ENCODE data around the gene ADGRB3. TPM values are rescaled to one million over a fixed set of nuclear protein-coding genes. Genes with fewer than 3 reads are reported as not detected.
"Not testable (repeated sequence)": the region's sequence is repeated elsewhere in the genome, so short reads cannot be mapped to it uniquely, and the experiment has no call there.

Gene ADGRB3
- total RNA-seq, 1 experiment from 2014 or later = 3.2 TPM

DNA sequence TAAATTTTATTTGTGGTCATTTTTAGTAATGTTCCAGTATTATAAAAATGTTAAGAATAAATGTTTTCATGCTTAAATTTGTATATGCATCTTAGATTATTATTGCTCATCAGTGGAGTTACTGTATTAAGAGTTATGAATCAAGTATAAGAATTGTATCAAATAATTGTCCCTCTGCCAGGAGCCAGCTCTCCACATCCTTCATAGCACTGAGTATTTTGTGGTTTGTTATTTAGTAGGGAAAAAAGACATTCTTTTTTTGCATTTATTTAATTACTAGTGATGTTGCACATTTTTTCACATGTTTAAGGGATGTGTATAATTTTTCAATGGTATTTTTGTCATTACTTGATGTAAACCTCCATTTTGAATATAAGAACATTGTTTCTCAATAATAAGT is 102.0 kb downstream of the ADGRB3 start:
- DNase-seq (ENCODE audit: extremely low read depth, low read depth) = no peak

- no peak for DNase-seq (ENCODE audit: extremely low read depth, low read depth)
Measured at GRCh38 chr6:68738039-68738438, 103.0 kb downstream of the ADGRB3 start.

DNA sequence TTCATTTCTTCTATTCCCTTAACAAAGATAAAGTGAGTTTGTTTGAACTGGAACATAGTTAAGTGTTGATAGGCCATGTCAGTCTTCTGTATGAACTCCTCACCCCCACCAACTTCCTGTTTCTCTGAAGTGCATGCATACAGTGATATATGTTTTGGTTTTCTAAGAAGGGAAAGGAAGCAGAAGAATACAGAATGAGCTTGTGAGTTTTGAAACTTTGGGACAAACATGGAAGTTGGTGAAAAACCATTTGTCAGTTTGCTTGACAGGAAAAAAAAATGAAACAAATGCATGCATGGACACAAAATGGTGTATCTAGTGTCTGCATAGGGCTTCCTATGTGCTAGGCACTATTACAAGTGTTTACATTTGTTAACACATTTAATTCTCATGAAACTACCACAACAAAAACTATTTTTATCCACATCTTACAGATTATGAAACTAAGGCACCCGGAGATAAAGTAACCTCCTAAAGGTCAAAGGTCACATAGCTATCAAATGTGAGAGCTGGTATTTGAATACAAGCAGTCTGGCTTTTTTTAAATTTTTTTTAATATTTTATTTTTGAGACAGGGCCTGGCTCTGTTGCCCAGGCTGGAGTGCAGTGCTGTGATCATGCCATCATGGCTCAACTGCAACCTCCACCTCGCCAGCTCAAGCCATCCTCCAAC is 105.9 kb downstream of the ADGRB3 start:
- no peak for DNase-seq (ENCODE audit: extremely low read depth, low read depth)

GRCh38 chr6:68741501-68742386 is 106.7 kb downstream of the ADGRB3 start:
- no peak for DNase-seq (ENCODE audit: extremely low read depth, low read depth)

GRCh38 chr6:68743099-68743498 is 108.0 kb downstream of the ADGRB3 start:
- no peak for DNase-seq (ENCODE audit: extremely low read depth, low read depth)

DNA sequence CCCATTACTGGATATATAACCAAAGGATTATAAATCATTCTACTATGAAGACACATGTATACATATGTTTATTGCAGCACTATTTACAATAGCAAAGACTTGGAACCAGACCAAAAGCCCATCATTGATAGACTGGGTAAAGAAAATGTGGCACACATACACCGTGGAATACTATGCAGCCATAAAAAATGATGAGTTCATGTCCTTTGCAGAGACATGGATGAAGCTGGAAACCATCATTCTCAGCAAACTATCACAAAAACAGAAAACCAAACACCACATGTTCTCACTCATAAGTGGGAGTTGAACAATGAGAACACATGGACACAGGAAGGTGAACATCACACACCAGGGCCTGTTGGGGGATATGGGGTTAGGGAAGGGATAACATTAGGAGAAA is 109.3 kb downstream of the ADGRB3 start:
- not testable (repeated sequence) for DNase-seq (ENCODE audit: extremely low read depth, low read depth)

DNA sequence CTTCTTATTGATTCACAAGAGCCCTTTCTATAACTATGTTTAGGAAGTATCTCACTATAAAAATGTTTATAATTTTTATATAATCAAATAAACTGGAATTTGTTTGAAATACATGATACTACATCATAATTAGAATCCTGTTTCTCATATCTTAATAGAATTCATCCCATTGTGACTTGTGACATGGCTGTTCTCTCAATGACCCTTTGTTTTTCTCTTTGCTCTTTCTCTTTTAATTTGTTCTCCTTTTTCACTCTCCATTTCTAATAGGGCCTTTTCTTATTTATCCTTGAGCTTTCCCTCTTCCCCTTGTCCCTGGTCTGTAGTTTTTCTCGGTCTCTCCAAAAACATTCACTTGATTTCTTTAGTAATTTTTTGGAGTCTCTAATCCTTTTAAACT is 111.3 kb downstream of the ADGRB3 start:
- no peak for DNase-seq (ENCODE audit: extremely low read depth, low read depth)

DNA sequence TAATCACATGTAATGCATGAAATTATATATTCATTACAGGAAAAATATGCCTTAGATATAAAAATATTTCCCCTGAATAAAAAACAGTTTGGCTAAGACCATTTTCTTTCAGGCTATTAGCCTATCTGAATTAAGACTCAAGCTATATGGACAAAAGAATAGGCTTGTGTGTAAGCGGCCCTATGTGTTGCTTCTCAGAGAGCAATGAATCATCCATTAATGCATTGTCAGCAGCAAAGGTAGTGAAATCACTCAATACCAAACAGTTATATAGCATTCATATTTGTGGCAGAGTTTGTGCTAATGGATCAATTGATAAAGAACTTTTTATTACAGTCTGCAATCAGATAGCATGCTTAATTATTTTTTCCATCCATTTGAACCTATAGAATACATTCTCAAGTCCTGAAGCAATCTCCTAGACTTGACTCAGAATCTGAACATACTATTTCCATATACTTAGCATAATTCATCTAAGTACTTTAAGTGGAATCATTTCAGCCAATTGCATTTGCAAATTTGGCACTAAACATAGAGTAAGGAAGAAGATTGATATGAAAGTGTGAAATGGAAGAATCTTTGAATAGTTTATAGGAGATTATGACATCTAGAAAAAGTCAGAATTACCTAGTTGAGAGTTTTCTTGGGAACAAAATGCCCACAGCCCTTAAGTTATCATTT is 112.2 kb downstream of the ADGRB3 start:
- DNase-seq (ENCODE audit: extremely low read depth, low read depth) = no peak

- DNase-seq (ENCODE audit: extremely low read depth, low read depth) = not testable (repeated sequence)
Measured at GRCh38 chr6:68747832-68748231, 112.8 kb downstream of the ADGRB3 start.

DNA sequence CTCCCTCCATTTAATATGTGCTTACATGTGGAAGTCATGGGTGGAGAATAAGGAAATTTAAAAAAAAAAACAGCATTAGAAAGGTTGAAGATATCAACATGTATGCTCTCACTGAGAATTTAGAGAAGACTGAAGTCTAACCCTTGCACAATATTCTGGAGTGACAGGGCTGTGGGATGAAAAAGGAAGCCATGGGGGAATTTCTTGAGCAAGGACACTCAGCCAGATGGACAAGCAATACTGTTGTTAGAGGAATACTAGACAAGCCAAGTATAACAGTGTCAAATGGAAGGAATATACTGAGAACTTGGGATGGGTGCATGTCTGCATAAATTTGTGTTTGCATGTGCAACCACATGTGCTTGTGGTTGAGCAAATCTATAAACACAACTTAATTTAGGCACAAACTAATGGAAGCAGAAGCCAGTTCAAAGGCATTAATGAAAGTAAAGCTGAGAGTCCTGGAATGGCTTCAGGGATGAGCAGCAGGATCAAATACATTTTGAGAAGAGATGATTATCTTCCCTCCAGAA is 119.7 kb downstream of the ADGRB3 start:
- DNase-seq (ENCODE audit: extremely low read depth, low read depth) = no peak

GRCh38 chr6:68756454-68757375 is 121.6 kb downstream of the ADGRB3 start:
- DNase-seq (ENCODE audit: extremely low read depth, low read depth) = no peak

- no peak for DNase-seq (ENCODE audit: extremely low read depth, low read depth)
Measured at GRCh38 chr6:68757821-68758220, 122.7 kb downstream of the ADGRB3 start.

- DNase-seq (ENCODE audit: extremely low read depth, low read depth) = no peak
Measured at GRCh38 chr6:68758559-68758958, 123.5 kb downstream of the ADGRB3 start.

DNA sequence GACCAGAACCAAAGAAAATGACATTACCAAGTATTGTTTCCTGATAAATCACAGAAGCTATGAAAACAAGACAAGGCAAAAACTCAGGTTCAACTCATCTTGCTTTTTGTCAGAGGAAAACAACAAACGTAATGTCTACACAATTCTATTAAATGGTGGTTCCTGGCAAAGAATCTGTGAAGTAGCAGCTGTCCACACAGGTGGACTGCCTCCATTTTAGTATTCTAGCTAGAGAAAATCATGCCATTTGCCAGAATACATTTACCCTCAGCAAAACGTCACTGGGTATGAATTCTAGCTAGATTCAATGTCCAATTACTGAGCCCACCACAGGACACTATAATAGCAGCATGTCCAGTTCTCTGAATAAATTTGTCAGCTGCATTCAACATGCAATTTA is 125.4 kb downstream of the ADGRB3 start:
- DNase-seq (ENCODE audit: extremely low read depth, low read depth) = no peak

- no peak for DNase-seq (ENCODE audit: extremely low read depth, low read depth)
Measured at GRCh38 chr6:68760941-68761676, 126.0 kb downstream of the ADGRB3 start.

DNA sequence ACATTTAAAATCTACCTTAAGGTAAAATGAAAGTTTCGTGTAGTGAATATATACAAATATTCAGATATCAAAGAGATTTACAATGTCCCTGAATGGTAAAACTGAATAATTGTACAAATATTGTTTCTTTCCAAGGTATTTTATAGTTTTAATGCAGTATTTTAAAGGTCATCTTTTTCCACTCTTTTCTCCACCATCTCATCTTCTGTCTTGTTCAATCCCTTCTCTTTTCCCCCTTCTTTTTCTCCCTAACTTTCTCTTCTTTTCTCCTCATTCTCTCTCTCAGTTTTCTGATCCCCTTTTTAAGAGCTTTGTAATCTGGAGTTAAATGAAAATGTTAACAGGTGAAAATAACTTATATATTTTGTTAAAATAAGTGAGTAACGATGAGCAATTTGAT is 126.9 kb downstream of the ADGRB3 start:
- DNase-seq (ENCODE audit: extremely low read depth, low read depth) = no peak

GRCh38 chr6:68771426-68771825 is 136.3 kb downstream of the ADGRB3 start:
- DNase-seq (ENCODE audit: extremely low read depth, low read depth) = no peak

GRCh38 chr6:68774843-68775242 is 139.8 kb downstream of the ADGRB3 start:
- DNase-seq (ENCODE audit: extremely low read depth, low read depth) = no peak

DNA sequence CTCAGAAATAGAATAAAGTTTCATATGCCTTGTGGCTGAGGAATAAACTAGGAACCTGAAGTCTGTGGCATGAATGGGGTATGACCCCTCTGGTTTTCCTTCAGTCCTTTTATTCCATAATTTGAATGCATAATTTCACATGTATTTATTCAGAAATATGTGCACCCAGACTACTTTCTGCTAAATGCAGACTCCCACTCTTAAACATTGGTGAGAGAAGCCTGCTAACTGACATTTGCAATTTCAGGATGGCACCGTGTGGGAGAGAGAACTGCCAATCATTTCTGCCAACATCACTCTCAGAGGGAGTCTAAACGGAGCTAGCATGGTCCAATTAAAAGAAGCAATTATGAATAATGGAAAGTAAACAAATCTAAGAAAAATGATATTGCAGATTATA is 141.3 kb downstream of the ADGRB3 start:
- no peak for DNase-seq (ENCODE audit: extremely low read depth, low read depth)
